ENCODE data around the gene RUFY3.
"Not testable (repeated sequence)": the region's sequence is repeated elsewhere in the genome, so short reads cannot be mapped to it uniquely, and the experiment has no call there.

RUFY3 gene

GRCh38 chr4:70721747-70722146, at the start of gene RUFY3:
RUFY3 (plus strand) TSS chr4:70721964; CDS start chr4:70722574, 610 bp downstream.
- no peak for DNase-seq

- no peak for DNase-seq
These were observed 47.6 kb upstream of the RUFY3 start for GRCh38 chr4:70674191-70674590.

GRCh38 chr4:70674731-70675130, 47.0 kb upstream of the RUFY3 start:
- no peak for DNase-seq

- DNase-seq: no peak
These were observed 45.1 kb upstream of the RUFY3 start for GRCh38 chr4:70676554-70677090.

GRCh38 chr4:70678383-70678999, 43.3 kb upstream of the RUFY3 start:
- DNase-seq: no peak

GRCh38 chr4:70680934-70681333, 40.8 kb upstream of the RUFY3 start:
- no peak for DNase-seq

GRCh38 chr4:70681704-70682103, 40.1 kb upstream of the RUFY3 start:
- DNase-seq: no peak

GRCh38 chr4:70682142-70682541, 39.6 kb upstream of the RUFY3 start:
- not testable (repeated sequence) for DNase-seq

- no peak for DNase-seq
These were observed 34.4 kb upstream of the RUFY3 start for GRCh38 chr4:70687392-70687791.

GRCh38 chr4:70687821-70688794, 33.7 kb upstream of the RUFY3 start, which contains the start of gene UTP3:
UTP3 (plus strand) TSS chr4:70688532; CDS start chr4:70688678, 146 bp downstream.
- DNase-seq: peak; percentile 96

- no peak for DNase-seq
These were observed 33.0 kb upstream of the RUFY3 start for GRCh38 chr4:70688795-70689231.

- no peak for DNase-seq
These were observed 30.1 kb upstream of the RUFY3 start for GRCh38 chr4:70691661-70692060.

GRCh38 chr4:70694633-70695032, 27.1 kb upstream of the RUFY3 start:
- DNase-seq: not testable (repeated sequence)

GRCh38 chr4:70698435-70698834, 23.3 kb upstream of the RUFY3 start:
- not testable (repeated sequence) for DNase-seq

GRCh38 chr4:70700712-70701111, 21.1 kb upstream of the RUFY3 start:
- DNase-seq: no peak

- DNase-seq: no peak
These were observed 20.5 kb upstream of the RUFY3 start for GRCh38 chr4:70701271-70701670.

- not testable (repeated sequence) for DNase-seq
These were observed 19.2 kb upstream of the RUFY3 start for GRCh38 chr4:70702592-70702991.

- DNase-seq: peak; percentile 84
These were observed 18.0 kb upstream of the RUFY3 start for GRCh38 chr4:70703619-70704214.

GRCh38 chr4:70704215-70704930, 17.4 kb upstream of the RUFY3 start:
- DNase-seq: peak; percentile 56

GRCh38 chr4:70704931-70705182, 16.9 kb upstream of the RUFY3 start:
- DNase-seq: no peak

- peak; percentile 54 for DNase-seq
These were observed 16.4 kb upstream of the RUFY3 start for GRCh38 chr4:70705183-70706043.

- DNase-seq: no peak
These were observed 15.7 kb upstream of the RUFY3 start for GRCh38 chr4:70706044-70706461.
